ENCODE data around the gene REEP5.
"Not testable (repeated sequence)": the region's sequence is repeated elsewhere in the genome, so short reads cannot be mapped to it uniquely, and the experiment has no call there.

Gene REEP5

GRCh38 chr5:112883192-112883591, 38.8 kb downstream of the REEP5 start:
- no peak for DNase-seq

DNA sequence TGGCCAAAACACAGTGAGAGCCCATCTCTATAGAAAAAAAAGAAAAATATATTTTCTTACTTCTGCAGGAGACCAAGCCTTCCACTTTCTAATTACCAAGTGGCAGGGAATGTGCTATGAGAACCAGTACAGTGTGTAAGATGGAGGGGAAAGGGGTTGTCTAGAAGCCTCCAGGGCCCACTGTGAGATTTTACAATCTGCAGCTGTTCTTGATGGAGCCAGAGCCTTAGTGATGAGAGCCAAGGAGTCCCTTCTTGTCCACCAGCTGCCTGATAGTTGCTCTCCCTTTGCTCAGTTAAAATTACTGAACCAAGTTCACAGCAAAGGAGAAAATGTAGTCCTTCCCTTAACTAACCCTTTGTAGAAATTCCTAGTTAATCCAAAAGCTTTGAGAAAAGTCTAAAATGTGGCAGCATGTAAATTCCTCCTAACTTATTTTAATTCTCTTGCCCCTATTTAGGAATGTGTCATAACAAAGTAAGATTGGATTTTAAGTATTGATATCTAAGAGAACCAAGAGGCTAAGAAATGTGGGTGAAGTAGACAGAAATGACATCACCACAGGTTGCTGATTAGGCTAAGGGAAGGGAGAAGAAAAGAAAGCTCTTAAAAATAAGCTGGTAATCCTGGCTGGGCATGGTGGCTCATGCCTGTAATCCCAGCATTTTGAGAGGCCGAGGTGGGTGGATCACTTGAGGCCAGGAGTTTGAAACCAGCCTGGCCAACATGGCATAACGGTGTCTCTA, 41.6 kb downstream of the REEP5 start:
- no peak for DNase-seq

DNA sequence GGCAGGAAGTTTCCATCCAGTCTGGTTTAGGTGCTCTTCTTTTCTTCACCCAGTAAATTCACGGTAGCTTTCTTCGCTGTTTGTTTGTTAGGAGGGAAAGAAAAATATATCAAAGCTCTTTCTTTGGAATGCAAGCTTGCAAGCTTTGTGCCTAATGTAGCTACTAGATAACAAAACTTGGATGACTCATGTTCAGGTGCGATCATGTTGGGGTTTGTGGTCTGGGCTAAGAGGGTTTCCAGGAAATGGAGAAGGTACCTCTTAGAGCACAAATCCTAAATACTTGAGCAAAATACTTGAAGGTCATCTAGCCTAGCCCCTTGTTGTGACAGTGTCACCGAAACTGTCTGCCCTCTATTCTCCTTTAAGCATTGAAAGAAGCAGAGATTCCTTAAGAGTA, 43.3 kb downstream of the REEP5 start:
- no peak for DNase-seq

DNA sequence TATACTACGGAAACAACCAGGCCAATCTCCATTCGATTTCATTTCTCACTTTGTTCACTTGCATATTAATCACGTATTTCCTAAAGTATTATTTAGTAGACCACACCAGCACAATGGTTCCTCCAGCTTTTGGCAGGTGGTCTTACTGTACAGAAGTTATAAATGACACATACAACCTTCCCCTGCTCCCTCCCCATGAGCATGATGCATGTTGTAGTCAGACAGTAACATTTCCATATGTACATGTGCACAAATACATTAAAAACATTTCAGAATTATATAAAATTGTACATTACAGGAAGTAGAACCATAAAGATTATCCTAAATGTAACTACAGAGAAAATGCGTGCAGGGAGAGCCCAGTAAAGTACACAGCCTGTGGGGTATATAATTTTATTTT, 43.9 kb downstream of the REEP5 start:
- no peak for DNase-seq

GRCh38 chr5:112876362-112876761, 45.7 kb downstream of the REEP5 start:
- no peak for DNase-seq

DNA sequence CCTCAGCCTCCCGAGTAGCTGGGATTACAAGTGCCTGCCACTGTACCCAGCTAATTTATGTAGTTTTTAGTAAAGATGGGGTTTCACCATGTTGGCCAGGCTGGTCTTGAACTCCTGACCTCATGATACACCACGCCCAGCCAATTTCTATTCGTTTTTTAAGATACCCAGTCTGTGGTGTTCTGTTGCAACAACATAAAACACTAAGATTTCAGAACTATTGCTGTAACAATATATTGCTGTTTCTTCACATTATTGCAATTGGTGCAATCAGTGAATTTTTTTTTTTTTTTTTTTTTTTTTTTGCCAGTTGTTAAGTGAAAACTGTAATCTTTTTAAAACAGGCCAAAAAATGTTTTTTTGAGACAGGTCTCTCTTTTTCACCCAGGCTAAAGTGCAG, 51.1 kb downstream of the REEP5 start:
- no peak for DNase-seq

DNA sequence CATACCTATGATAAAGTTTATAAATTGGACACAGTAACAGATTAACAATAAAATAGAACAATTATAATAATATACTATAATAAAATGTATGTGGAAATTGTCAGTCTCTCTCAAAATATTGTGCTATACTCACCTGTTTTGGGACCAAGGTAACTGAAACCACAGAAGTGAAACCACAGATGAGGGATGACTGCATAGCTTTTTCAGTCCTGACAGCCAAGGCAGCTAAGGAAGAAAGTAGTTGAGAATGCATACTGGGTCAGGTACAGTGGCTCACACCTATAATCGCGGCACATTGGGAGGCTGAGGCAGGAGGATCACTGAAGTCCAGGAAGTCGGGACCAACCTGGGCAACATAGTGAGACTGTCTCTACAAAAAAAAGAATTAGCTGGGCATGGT, 52.1 kb downstream of the REEP5 start:
- no peak for DNase-seq

GRCh38 chr5:112867411-112867810, 54.6 kb downstream of the REEP5 start:
- DNase-seq = no peak

DNA sequence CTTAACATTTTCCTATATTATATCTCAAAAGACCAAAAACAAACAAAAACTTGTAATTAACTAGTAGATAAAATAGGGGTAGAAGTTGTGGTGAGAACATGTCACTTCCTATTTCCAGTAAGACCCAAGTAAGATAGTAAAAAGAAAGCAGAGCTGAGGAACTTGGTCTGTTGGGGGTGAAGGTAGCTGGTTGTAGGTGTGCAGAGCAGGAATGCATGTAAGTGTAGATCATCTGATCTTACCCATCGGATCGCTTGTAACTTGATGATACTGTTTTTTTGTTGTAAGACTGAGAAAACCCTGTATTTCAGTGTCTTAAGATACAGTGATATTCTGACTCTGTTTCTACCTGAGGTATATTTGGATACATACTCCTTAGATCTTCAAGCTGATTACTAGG, 55.3 kb downstream of the REEP5 start:
- DNase-seq = no peak

- no peak for DNase-seq
These were observed 56.9 kb downstream of the REEP5 start for GRCh38 chr5:112865128-112865527.

GRCh38 chr5:112863549-112863948, 58.5 kb downstream of the REEP5 start:
- DNase-seq = no peak

- DNase-seq = no peak
These were observed 59.9 kb downstream of the REEP5 start for GRCh38 chr5:112862085-112862484.

DNA sequence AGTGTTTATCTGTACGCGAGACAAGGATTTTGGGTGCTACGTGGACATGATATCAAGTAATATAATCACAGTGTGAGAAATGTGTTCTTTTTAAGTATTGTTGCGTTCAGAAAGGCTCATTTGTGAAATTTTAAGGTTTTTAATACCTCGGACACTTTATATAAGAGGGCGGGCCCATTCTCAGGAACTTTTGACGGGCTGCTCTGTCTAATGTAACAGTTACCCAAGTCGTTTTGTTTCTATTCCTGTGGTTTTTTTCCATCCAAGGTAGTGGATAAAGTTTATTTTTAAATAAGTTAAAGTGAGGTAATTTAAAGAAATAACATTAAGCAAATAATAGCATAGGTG, 60.4 kb downstream of the REEP5 start:
- no peak for DNase-seq

GRCh38 chr5:112860929-112861637, 60.9 kb downstream of the REEP5 start, which contains the start of gene SRP19:
TSS of gene SRP19 (plus strand) at chr5:112861287. CDS start at chr5:112861377, 90 bp downstream.
- peak; percentile 85 for DNase-seq

- not testable (repeated sequence) for DNase-seq
These were observed 61.5 kb downstream of the REEP5 start for GRCh38 chr5:112860571-112860928.

GRCh38 chr5:112857866-112858265, 64.2 kb downstream of the REEP5 start:
- DNase-seq = no peak

- DNase-seq = no peak
These were observed 67.4 kb downstream of the REEP5 start for GRCh38 chr5:112854651-112855050.

- no peak for DNase-seq
These were observed 72.1 kb downstream of the REEP5 start for GRCh38 chr5:112849912-112850311.

DNA sequence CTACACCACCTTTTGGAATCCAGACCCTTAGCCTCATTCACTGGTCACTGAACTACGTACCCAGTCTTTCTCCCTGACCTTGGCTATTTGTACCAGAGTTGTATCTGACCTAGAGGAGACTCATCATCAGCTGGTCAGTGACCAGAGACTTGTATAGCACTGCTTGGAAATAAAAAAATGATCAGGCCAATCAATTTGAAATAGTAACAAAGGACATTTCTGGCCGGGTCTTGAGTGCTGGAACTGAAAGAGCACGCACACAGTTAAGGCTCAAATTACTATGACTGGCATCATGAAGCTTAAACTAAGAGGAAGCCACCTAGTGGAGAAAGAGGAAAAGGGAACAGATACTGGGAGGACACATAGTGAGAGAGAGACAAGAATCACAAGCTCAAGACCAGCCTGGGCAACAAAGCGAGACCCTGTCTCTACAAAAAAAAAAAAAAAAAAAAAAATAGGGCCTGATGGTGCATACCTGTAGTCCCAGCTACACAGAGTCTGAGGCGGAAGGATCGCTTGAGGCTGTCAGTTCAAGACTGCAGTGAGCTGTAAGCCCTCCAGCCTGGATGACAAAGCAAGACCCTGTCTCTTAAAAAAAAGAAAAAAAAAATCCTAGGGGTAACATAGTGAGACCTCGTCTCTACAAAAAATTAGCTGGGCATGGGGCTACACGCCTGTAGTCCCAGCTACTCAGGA, 73.8 kb downstream of the REEP5 start:
- no peak for DNase-seq

DNA sequence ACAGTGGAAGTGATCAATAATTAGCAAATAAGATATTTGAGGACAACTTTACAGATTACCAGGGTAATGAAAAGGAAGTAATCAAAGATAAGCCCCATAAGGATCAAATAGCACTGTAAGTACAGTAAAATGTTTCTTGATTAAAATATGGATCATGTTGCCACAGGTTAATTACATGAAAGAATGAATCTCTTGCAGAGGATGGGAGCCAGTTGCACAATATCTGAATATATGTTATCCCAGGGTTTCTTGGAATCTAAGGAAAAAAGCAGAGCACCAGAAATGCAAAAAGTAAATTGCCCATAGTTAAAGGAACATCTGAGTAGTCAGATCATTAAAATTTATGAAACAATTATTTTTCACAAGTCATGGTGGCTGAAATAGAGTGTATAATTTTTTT, 74.7 kb downstream of the REEP5 start:
- DNase-seq = no peak

- no peak for DNase-seq
These were observed 75.5 kb downstream of the REEP5 start for GRCh38 chr5:112846556-112846955.

GRCh38 chr5:112844489-112844888, 77.5 kb downstream of the REEP5 start:
- no peak for DNase-seq

DNA sequence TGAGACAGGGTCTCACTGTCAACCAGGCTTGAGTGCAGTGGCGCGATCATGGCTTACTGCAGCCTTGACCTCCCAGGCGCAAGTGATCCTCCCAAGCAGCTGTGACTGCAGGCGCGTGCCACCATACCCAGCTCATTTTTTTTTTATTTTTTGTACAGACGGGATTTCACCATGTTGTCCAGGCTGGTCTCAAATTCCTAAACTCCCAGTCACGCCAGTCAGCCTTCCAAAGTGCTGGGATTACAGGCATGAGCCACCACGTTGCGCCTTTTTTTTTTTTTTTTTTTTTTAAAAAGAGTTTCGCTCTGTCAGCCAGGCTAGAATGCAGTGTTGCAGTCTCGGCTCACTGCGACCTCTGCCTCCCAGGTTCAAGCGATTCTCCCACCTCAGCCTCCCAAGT, 88.1 kb downstream of the REEP5 start:
- no peak for DNase-seq

DNA sequence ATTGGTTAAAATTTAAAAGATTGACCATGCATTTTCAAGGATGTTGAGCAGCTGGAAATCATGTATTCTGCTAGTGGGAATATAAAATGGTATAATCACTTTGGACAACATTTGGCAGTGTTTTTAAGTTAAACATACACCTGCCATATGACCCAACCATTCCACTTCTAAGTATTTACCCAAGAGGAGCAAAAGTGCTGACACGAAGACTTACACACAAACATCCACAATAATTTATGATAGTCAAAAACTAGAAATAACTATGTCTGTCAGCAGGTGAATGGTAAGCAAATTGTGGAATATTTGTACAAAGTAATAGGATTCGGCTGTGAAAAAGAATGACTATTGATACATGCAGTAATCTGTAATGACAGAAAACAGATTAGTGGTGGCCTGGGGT, 91.6 kb downstream of the REEP5 start:
- DNase-seq = no peak

Data from effector CD8-positive, alpha-beta T cell (primary cell).